HepG2 (cell line): ENCODE measurements around the gene NME2. TPM values are rescaled to one million over a fixed set of nuclear protein-coding genes. Genes with fewer than 3 reads are reported as not detected.
A peak's percentile ranks its signal among the peaks of the same experiment; 100 is the strongest.

Source experiments
- ARID3A ChIP-seq: IDR thresholded peaks from 2 replicates; pipeline ENCODE4 v1.6.1; 2012; ENCODE audit warnings: low read depth, low read length, improper control_type of control experiment
- FOXA3 ChIP-seq: IDR thresholded peaks from 2 replicates; pipeline ENCODE4 v1.6.1; 2016; ENCODE audit warnings: missing genetic modification reagents, missing compliant biosample characterization
- HDAC2 ChIP-seq: sonication (generic); formaldehyde crosslinking; IDR thresholded peaks from 2 replicates; pipeline ENCODE4 v1.4.0; 2020; ENCODE audit warnings: missing genetic modification reagents
- HIVEP1 ChIP-seq: sonication (generic); formaldehyde crosslinking; IDR thresholded peaks from 2 replicates; pipeline ENCODE4 v1.4.0; 2020; ENCODE audit warnings: mild to moderate bottlenecking, missing genetic modification reagents
- LCORL ChIP-seq, 2 experiments: fragments of 450-650 bp in 1 of 2; sonication (generic) in 1 of 2; formaldehyde crosslinking in 1 of 2; IDR thresholded peaks; 2 replicates each; pipeline versions ENCODE4 v1.5.0 to v1.6.1; 2017 to 2020; ENCODE audit warnings: antibody characterized with exemption in 1 of 2, missing genetic modification reagents in 1 of 2
- MAZ ChIP-seq, 2 experiments: sonication (generic) in 1 of 2; formaldehyde crosslinking in 1 of 2; IDR thresholded peaks; 2 replicates each; pipeline versions ENCODE4 v1.5.0 to v1.6.1; 2012 to 2020; ENCODE audit warnings: low read depth in 2 of 2, mild to moderate bottlenecking in 2 of 2, borderline replicate concordance in 1 of 2, improper control_type of control experiment in 1 of 2, low read length in 1 of 2, missing genetic modification reagents in 1 of 2, moderate library complexity in 1 of 2
- MED1 ChIP-seq: sonication (generic); formaldehyde crosslinking; IDR thresholded peaks from 2 replicates; pipeline ENCODE4 v1.4.0; 2020; ENCODE audit warnings: missing genetic modification reagents
- MTA1 ChIP-seq: sonication (generic); formaldehyde crosslinking; IDR thresholded peaks from 2 replicates; pipeline ENCODE4 v1.4.0; 2020; ENCODE audit warnings: missing genetic modification reagents, mild to moderate bottlenecking, borderline replicate concordance
- NR2F6 ChIP-seq, 2 experiments: IDR thresholded peaks; 2 replicates each; pipeline ENCODE4 v1.6.1; 2016; ENCODE audit warnings: antibody characterized with exemption in 1 of 2, mild to moderate bottlenecking in 1 of 2
- TFDP1 ChIP-seq: IDR thresholded peaks from 2 replicates; pipeline ENCODE4 v1.6.1; 2016; ENCODE audit warnings: missing compliant biosample characterization, missing genetic modification reagents, borderline replicate concordance
- TMF1 ChIP-seq: sonication (generic); formaldehyde crosslinking; IDR thresholded peaks from 2 replicates; pipeline ENCODE4 v1.8.1; 2022; ENCODE audit warnings: low read depth, missing genetic modification reagents
- ZBTB33 ChIP-seq: sonication (generic); formaldehyde crosslinking; IDR thresholded peaks from 2 replicates; pipeline ENCODE4 v1.4.0; 2020; ENCODE audit warnings: missing genetic modification reagents
- ZBTB44 ChIP-seq: sonication (generic); formaldehyde crosslinking; IDR thresholded peaks from 2 replicates; pipeline ENCODE4 v1.4.0; 2020; ENCODE audit warnings: missing genetic modification reagents
- ZBTB7B ChIP-seq: sonication (generic); formaldehyde crosslinking; IDR thresholded peaks from 2 replicates; pipeline ENCODE4 v1.4.0; 2020; ENCODE audit warnings: missing genetic modification reagents
- ZNF136 ChIP-seq: sonication (generic); formaldehyde crosslinking; IDR thresholded peaks from 2 replicates; pipeline ENCODE4 v1.8.1; 2022; ENCODE audit warnings: low read depth, mild to moderate bottlenecking, moderate library complexity, missing genetic modification reagents
- ZNF18 ChIP-seq: sonication (generic); formaldehyde crosslinking; IDR thresholded peaks from 2 replicates; pipeline ENCODE4 v1.8.0; 2022; ENCODE audit warnings: mild to moderate bottlenecking, missing genetic modification reagents; ENCODE audit not compliant: insufficient replicate concordance
- ZNF225 ChIP-seq: sonication (generic); formaldehyde crosslinking; IDR thresholded peaks from 2 replicates; pipeline ENCODE4 v1.4.0; 2020; ENCODE audit warnings: mild to moderate bottlenecking, missing genetic modification reagents
- ZNF367 ChIP-seq: sonication (generic); formaldehyde crosslinking; IDR thresholded peaks from 2 replicates; pipeline ENCODE4 v1.4.0; 2020; ENCODE audit warnings: missing genetic modification reagents, borderline replicate concordance
- ZNF547 ChIP-seq: sonication (generic); formaldehyde crosslinking; IDR thresholded peaks from 2 replicates; pipeline ENCODE4 v1.5.1; 2020; ENCODE audit warnings: mild to moderate bottlenecking, missing genetic modification reagents
- ZNF563 ChIP-seq: sonication (generic); formaldehyde crosslinking; IDR thresholded peaks from 2 replicates; pipeline ENCODE4 v1.8.0; 2022; ENCODE audit warnings: mild to moderate bottlenecking, moderate library complexity, missing genetic modification reagents
- polyA plus RNA-seq, 8 experiments: library from polyadenylated mRNA; depleted of rRNA in 3 of 8; stranded (reverse) in 7 of 8; unstranded in 1 of 8; fragments of >200 nt; fragmentation: Illumina TruSeq in 4 of 8; extraction: Trizol in 4 of 8; gene quantifications; 2 replicates each; pipeline versions ENCODE4 v1.2.1 to v1.2.3, GENCODE V29; 2011 to 2016; ENCODE audit warnings: low read depth in 4 of 8, missing spikeins in 1 of 8, mixed read lengths in 1 of 8; ENCODE audit not compliant: insufficient read depth in 1 of 8
- total RNA-seq, 5 experiments: library from RNA; depleted of rRNA; stranded (reverse); fragments of >200 nt; fragmentation: Illumina TruSeq; extraction: Trizol; gene quantifications; 2 replicates each; pipeline ENCODE4 v1.2.3, GENCODE V29; 2016; ENCODE audit warnings: low read depth in 1 of 5

Gene NME2
- total and polyA plus RNA-seq, 2 of the 13 experiments (the other 11 are each of a cell fraction or from before 2014, with no cell fraction given), result 790 to 1,213 TPM

GRCh38 chr17:51119415-51120356 lies 46.5 kb upstream of the NME2 start (continued):
- TF ChIP-seq LCORL (IDR thresholded peaks at IDR 0.05), result no peak
- 0 out of 2 replicates have a peak, but pooled peaks have one; percentile 52 for TF ChIP-seq LCORL (CRISPR knock-in tag; IDR thresholded peaks at IDR 0.05)
- no peak for TF ChIP-seq MAZ (IDR thresholded peaks at IDR 0.05; ENCODE audit: borderline replicate concordance, low read depth, low read length)
- no peak for TF ChIP-seq MAZ (CRISPR knock-in tag; IDR thresholded peaks at IDR 0.05; ENCODE audit: low read depth)
- no peak for TF ChIP-seq HIVEP1 (CRISPR knock-in tag)
- no peak for TF ChIP-seq ZBTB33 (CRISPR knock-in tag)
- TF ChIP-seq NR2F6 (IDR thresholded peaks at IDR 0.05), result no peak
- no peak for TF ChIP-seq NR2F6 (CRISPR knock-in tag; IDR thresholded peaks at IDR 0.05)
- TF ChIP-seq HDAC2 (CRISPR knock-in tag), result 0 out of 2 replicates have a peak, but pooled peaks have one; percentile 5
- no peak for TF ChIP-seq TFDP1
- TF ChIP-seq ZNF136, result no peak
- TF ChIP-seq ZNF367 (CRISPR knock-in tag), result no peak
- no peak for TF ChIP-seq MTA1 (CRISPR knock-in tag)
- no peak for TF ChIP-seq ZBTB7B (CRISPR knock-in tag)
- TF ChIP-seq ZNF563 (CRISPR knock-in tag), result no peak
- TF ChIP-seq TMF1 (CRISPR knock-in tag), result no peak
- peak; percentile 25 for TF ChIP-seq ZNF18 (CRISPR knock-in tag)
- no peak for TF ChIP-seq MED1 (CRISPR knock-in tag)
- no peak for TF ChIP-seq ARID3A
- TF ChIP-seq ZBTB44 (CRISPR knock-in tag), result no peak
- TF ChIP-seq FOXA3 (CRISPR knock-in tag), result no peak
- TF ChIP-seq ZNF225, result no peak; the same call in 1 of the 2 replicates
- peak; percentile 53; the same call in 1 of the 2 replicates for TF ChIP-seq ZNF547 (CRISPR knock-in tag)
